ENCODE results near the gene BRD4. TPM values are rescaled to one million over a fixed set of nuclear protein-coding genes. Genes with fewer than 3 reads are reported as not detected.

BRD4 gene
- total RNA-seq, 1 donor from 2014 or later = 136 TPM

DNA sequence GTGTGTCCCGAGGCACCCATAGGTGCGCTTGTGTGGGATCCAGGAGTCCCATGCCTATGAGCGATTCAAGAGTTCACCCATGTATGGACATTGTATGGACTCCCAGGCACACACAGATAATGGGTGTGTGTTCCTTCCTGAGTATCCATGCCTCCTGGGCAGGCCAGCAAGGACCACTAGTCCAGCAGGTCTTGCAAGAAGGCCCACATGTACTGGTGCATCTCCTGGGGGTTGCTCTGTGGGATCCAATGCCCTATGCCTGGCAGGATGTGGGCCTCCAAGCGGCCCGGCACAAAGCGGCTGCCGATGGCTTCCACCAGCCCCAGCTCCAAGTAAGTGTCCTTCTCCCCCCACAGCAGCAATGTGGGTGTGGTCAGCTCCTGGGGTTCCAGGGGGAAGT, 105.1 kb downstream of the BRD4 start:
- TF ChIP-seq, protein P1, sequence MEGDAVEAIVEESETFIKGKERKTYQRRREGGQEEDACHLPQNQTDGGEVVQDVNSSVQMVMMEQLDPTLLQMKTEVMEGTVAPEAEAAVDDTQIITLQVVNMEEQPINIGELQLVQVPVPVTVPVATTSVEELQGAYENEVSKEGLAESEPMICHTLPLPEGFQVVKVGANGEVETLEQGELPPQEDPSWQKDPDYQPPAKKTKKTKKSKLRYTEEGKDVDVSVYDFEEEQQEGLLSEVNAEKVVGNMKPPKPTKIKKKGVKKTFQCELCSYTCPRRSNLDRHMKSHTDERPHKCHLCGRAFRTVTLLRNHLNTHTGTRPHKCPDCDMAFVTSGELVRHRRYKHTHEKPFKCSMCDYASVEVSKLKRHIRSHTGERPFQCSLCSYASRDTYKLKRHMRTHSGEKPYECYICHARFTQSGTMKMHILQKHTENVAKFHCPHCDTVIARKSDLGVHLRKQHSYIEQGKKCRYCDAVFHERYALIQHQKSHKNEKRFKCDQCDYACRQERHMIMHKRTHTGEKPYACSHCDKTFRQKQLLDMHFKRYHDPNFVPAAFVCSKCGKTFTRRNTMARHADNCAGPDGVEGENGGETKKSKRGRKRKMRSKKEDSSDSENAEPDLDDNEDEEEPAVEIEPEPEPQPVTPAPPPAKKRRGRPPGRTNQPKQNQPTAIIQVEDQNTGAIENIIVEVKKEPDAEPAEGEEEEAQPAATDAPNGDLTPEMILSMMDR (IDR thresholded peaks at IDR 0.05; ENCODE audit: unreplicated experiment) = no peak
- Mint-ChIP-seq H3K4me1 (ENCODE audit: unreplicated experiment) (peaks cover 12% of the 10 kb centered on the region), H3K36me3 (ENCODE audit: low read depth, unreplicated experiment) (peaks cover 8% of the 10 kb centered on the region), H3K9me3 (ENCODE audit: unreplicated experiment) (no peaks in the 10 kb centered on the region), H3K4me3 (ENCODE audit: unreplicated experiment) (no peak overlapping the region), H3K27me3 (ENCODE audit: unreplicated experiment) (peaks cover 26% of the 10 kb centered on the region), H3K27ac (ENCODE audit: unreplicated experiment) (no peak overlapping the region)
- no peak for DNase-seq (ENCODE audit: low spot score)

DNA sequence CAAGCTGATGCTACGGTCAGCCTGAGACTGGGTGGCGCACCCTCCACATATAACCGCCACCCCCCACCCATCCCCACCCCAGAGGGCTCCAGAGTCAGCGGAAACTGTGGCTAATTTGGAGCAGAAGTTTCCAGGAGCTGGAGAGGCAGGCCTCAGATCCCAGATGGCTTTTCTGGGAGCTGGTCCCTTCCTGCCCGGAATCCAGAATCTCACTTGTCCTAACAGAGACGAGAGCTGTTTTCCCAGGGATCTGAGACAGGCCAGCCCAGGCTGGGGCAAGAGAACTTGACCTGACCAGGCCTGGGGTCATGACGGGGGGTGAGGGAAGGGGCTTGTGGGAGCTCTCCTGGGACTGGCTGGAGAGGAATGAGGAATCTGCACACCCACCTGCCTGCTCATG, 106.6 kb downstream of the BRD4 start:
- Mint-ChIP-seq H3K27ac (ENCODE audit: unreplicated experiment) (no peak overlapping the region), H3K9me3 (ENCODE audit: unreplicated experiment) (no peaks in the 10 kb centered on the region), H3K27me3 (ENCODE audit: unreplicated experiment) (peaks cover 23% of the 10 kb centered on the region), H3K4me1 (ENCODE audit: unreplicated experiment) (peaks cover 12% of the 10 kb centered on the region), H3K4me3 (ENCODE audit: unreplicated experiment) (no peak overlapping the region), H3K36me3 (ENCODE audit: low read depth, unreplicated experiment) (peaks cover 8% of the 10 kb centered on the region)
- DNase-seq (ENCODE audit: low spot score) = no peak
- TF ChIP-seq, protein P1 (IDR thresholded peaks at IDR 0.05; ENCODE audit: unreplicated experiment) = no peak

DNA sequence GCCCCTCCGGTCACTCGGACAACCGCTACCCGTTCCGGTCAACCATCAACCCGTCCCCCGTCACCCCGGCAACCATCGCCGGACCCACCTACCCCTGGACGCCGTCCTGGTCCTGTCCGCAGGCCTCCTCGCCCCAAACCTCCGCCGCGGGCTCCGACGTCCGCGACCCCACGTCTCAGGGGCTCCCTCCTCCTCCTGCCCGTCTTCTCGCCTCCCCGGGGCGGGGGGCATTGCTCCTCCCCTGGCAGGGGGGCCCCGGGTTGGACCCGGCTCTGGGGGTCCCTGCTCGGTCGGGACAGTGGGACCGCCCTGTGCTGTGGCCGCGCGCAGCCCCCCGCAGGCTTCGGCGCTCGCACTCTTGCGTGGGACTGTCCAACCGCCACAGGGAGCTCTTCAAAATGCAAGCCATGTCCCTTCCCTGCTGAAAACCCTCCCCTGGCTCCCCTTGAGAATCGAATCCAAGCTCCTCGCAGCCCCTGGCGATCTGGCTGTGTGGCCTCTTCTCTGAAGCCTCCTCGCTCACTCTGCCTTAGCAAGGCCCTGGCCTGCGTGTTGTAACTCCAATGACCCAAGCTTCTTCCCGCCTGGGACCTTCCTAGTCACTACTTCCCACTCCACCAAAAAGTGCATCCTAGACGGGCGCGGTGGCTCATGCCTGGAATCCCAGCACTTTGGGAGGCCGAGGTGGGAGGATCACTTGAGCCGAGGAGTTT, 108.5 kb downstream of the BRD4 start:
- Mint-ChIP-seq H3K27me3 (ENCODE audit: unreplicated experiment) (peaks cover 23% of the 10 kb centered on the region), H3K4me3 (ENCODE audit: unreplicated experiment) (peak overlapping the region; percentile 91), H3K4me1 (ENCODE audit: unreplicated experiment) (peaks cover 12% of the 10 kb centered on the region), H3K9me3 (ENCODE audit: unreplicated experiment) (no peaks in the 10 kb centered on the region), H3K27ac (ENCODE audit: unreplicated experiment) (no peak overlapping the region), H3K36me3 (ENCODE audit: low read depth, unreplicated experiment) (peaks cover 8% of the 10 kb centered on the region)
- TF ChIP-seq, protein P1 (IDR thresholded peaks at IDR 0.05; ENCODE audit: unreplicated experiment) = no peak
- no peak for DNase-seq (ENCODE audit: low spot score)

DNA sequence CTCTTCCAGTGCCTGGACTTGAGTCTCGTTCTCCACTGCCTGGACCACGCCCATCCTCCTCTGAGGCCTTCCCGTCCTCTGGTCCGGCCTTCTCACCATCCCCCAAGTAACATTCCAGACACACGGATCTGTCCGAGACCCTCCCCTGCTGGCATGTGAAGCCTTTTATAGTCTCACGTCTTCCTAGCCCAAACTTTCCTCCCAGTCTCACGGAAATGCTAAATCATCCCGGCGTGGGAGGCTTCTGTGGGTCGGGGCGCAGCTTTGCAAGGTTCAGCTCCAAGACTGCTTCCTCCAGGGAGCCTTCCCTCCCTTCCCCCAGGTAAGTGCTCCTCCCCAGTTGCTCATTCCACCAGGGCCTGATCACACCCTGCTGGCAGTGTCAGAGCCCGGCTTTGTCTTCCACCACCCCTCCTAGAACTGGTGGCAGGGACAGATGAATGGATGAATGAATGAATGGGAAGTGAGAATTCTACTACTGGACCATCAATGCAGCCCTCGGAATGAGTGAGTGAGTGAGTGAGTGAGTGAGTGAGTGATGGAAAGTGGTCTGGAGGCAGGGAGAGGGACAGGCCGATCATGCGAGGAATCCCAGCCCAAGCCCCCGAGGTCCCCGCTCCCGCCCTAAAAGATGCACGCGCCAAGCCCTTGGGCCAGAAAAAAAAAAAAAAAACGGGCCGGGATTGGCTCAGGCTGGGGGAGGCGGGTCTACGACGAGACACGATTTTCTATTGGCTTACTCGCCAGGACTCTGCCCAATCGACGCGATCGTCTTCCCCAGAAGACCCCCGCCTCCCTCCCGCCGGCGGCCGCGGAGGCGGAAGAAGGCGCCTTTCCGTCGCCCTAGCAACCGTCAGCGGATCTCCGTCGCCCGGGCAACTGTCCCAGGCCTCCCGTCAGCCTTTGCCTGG, 109.3 kb downstream of the BRD4 start:
- peak overlapping the region; percentile 88 for H3K27ac Mint-ChIP-seq (ENCODE audit: unreplicated experiment)
- TF ChIP-seq, protein P1 (IDR thresholded peaks at IDR 0.05; ENCODE audit: unreplicated experiment) = no peak
- peak; percentile 92 for DNase-seq (ENCODE audit: low spot score)
- H3K4me1 Mint-ChIP-seq (ENCODE audit: unreplicated experiment) = peaks cover 12% of the 10 kb centered on the region
- no peaks in the 10 kb centered on the region for H3K9me3 Mint-ChIP-seq (ENCODE audit: unreplicated experiment)
- peaks cover 23% of the 10 kb centered on the region for H3K27me3 Mint-ChIP-seq (ENCODE audit: unreplicated experiment)
- peak overlapping the region; percentile 86 for H3K4me3 Mint-ChIP-seq (ENCODE audit: unreplicated experiment)
- peaks cover 8% of the 10 kb centered on the region for H3K36me3 Mint-ChIP-seq (ENCODE audit: low read depth, unreplicated experiment)
